ENCODE data around the gene NUP210L.
A peak's percentile ranks its signal among the peaks of the same experiment; 100 is the strongest.

The NUP210L gene

GRCh38 chr1:154154534-154155191 is at the start of gene NUP210L:
TSS of gene NUP210L (minus strand) at chr1:154155073.
- no peak for DNase-seq

GRCh38 chr1:154199563-154199879 is 44.6 kb upstream of the NUP210L start:
- no peak for DNase-seq

GRCh38 chr1:154198756-154199562 is 44.1 kb upstream of the NUP210L start:
- no peak for DNase-seq

- DNase-seq, result no peak
Observed at GRCh38 chr1:154193821-154194220, 38.9 kb upstream of the NUP210L start.

- DNase-seq, result no peak
Observed at GRCh38 chr1:154192476-154192875, 37.6 kb upstream of the NUP210L start.

GRCh38 chr1:154191990-154192461 is 37.2 kb upstream of the NUP210L start, which contains the start of gene TPM3:
TSS of gene TPM3 (minus strand) at chr1:154192100. CDS start at chr1:154192018, 82 bp downstream.
- peak; percentile 76 for DNase-seq

GRCh38 chr1:154190550-154190949 is 35.7 kb upstream of the NUP210L start:
- no peak for DNase-seq

- DNase-seq, result no peak
Observed at GRCh38 chr1:154186852-154187501, 32.1 kb upstream of the NUP210L start.

GRCh38 chr1:154186177-154186576 is 31.3 kb upstream of the NUP210L start:
- no peak for DNase-seq

- peak; percentile 70 for DNase-seq
Observed at GRCh38 chr1:154183046-154183915, 28.4 kb upstream of the NUP210L start.

GRCh38 chr1:154182344-154183045 is 27.6 kb upstream of the NUP210L start:
- peak; percentile 94 for DNase-seq

- DNase-seq, result no peak
Observed at GRCh38 chr1:154181944-154182343, 27.1 kb upstream of the NUP210L start.

GRCh38 chr1:154179946-154180687 is 25.2 kb upstream of the NUP210L start:
- peak; percentile 96 for DNase-seq

GRCh38 chr1:154178911-154179811 is 24.3 kb upstream of the NUP210L start:
- DNase-seq, result no peak

- DNase-seq, result no peak
Observed at GRCh38 chr1:154178013-154178412, 23.1 kb upstream of the NUP210L start.

- DNase-seq, result no peak
Observed at GRCh38 chr1:154176337-154176736, 21.5 kb upstream of the NUP210L start.

GRCh38 chr1:154174654-154175053 is 19.8 kb upstream of the NUP210L start:
- no peak for DNase-seq

- no peak for DNase-seq
Observed at GRCh38 chr1:154171880-154172279, 17.0 kb upstream of the NUP210L start.

GRCh38 chr1:154171223-154171583 is 16.3 kb upstream of the NUP210L start:
- DNase-seq, result no peak

- DNase-seq, result no peak
Observed at GRCh38 chr1:154170547-154171222, 15.8 kb upstream of the NUP210L start.
